SHP77 treated with DMSO at 0.1 percent for 48 hours (cell line): ENCODE measurements around the gene RIN2.

ENCODE experiments used
- DNase-seq: peaks from one replicate; lab custom pipeline; 2025; lab: John Stamatoyannopoulos, UW

RIN2 gene

GRCh38 chr20:19758133-19758500 lies at the start of gene RIN2:
Gene RIN2 (plus strand): TSS chr20:19758258. CDS start chr20:19889602, 131,344 bp downstream.
- no peak for DNase-seq

GRCh38 chr20:19709635-19710335 lies 48.3 kb upstream of the RIN2 start:
- no peak for DNase-seq

- no peak for DNase-seq
These were observed 47.5 kb upstream of the RIN2 start for GRCh38 chr20:19710336-19711120.

GRCh38 chr20:19711126-19711525 lies 46.9 kb upstream of the RIN2 start:
- no peak for DNase-seq

- no peak for DNase-seq
These were observed 45.3 kb upstream of the RIN2 start for GRCh38 chr20:19712721-19713260.

- DNase-seq, result no peak
These were observed 44.1 kb upstream of the RIN2 start for GRCh38 chr20:19713822-19714578.

GRCh38 chr20:19714579-19714840 lies 43.5 kb upstream of the RIN2 start:
- no peak for DNase-seq

GRCh38 chr20:19715986-19716385 lies 42.1 kb upstream of the RIN2 start:
- DNase-seq, result no peak

GRCh38 chr20:19718880-19719279 lies 39.2 kb upstream of the RIN2 start:
- no peak for DNase-seq

GRCh38 chr20:19720991-19721390 lies 37.1 kb upstream of the RIN2 start:
- no peak for DNase-seq

GRCh38 chr20:19723051-19723450 lies 35.0 kb upstream of the RIN2 start:
- no peak for DNase-seq

- no peak for DNase-seq
These were observed 34.1 kb upstream of the RIN2 start for GRCh38 chr20:19723813-19724430.

GRCh38 chr20:19725373-19725772 lies 32.7 kb upstream of the RIN2 start:
- DNase-seq, result no peak

GRCh38 chr20:19725814-19726525 lies 32.1 kb upstream of the RIN2 start:
- no peak for DNase-seq

GRCh38 chr20:19727251-19727847 lies 30.7 kb upstream of the RIN2 start:
- DNase-seq, result no peak

- DNase-seq, result no peak
These were observed 28.4 kb upstream of the RIN2 start for GRCh38 chr20:19729672-19730071.

- no peak for DNase-seq
These were observed 27.4 kb upstream of the RIN2 start for GRCh38 chr20:19730706-19731105.

- DNase-seq, result no peak
These were observed 23.2 kb upstream of the RIN2 start for GRCh38 chr20:19734811-19735210.

GRCh38 chr20:19735446-19735845 lies 22.6 kb upstream of the RIN2 start:
- peak; percentile 55 for DNase-seq

- no peak for DNase-seq
These were observed 21.0 kb upstream of the RIN2 start for GRCh38 chr20:19737025-19737424.

- no peak for DNase-seq
These were observed 19.1 kb upstream of the RIN2 start for GRCh38 chr20:19738951-19739350.
